Neural progenitor cell (in vitro differentiated cells): Measurements from ENCODE around the gene CYFIP1. TPM values are rescaled to one million over a fixed set of nuclear protein-coding genes. Genes with fewer than 3 reads are reported as not detected.

Experiments used
- DNase-seq: peaks from one replicate; pipeline ENCODE4 v3.0.0-alpha.2; 2016; ENCODE audit warnings: low spot score
- H2AFZ ChIP-seq: fragments of 200-600 bp; sonication (generic); replicated peaks from 2 replicates; pipeline ENCODE4 v1.6.1; 2016; ENCODE audit warnings: antibody characterized with exemption
- H3F3A ChIP-seq: fragments of 200-600 bp; sonication (generic); 2 replicates; pipeline ENCODE4 v1.6.1; 2016; ENCODE audit warnings: antibody characterized with exemption, low read depth
- H3K27ac ChIP-seq: fragments of 200-600 bp; sonication (generic); 2 replicates; pipeline ENCODE4 v1.5.1; 2016; ENCODE audit warnings: mild to moderate bottlenecking
- H3K27me3 ChIP-seq: fragments of 200-600 bp; sonication (generic); 2 replicates; pipeline ENCODE4 v1.6.1; 2016; ENCODE audit warnings: mild to moderate bottlenecking, moderate library complexity
- H3K36me3 ChIP-seq: fragments of 200-600 bp; sonication (generic); 2 replicates; pipeline ENCODE4 v1.5.1; 2016
- H3K4me1 ChIP-seq: fragments of 200-600 bp; sonication (generic); 2 replicates; pipeline ENCODE4 v1.6.1; 2016; ENCODE audit warnings: mixed run types
- H3K4me2 ChIP-seq: fragments of 200-600 bp; sonication (generic); 2 replicates; pipeline ENCODE4 v1.6.1; 2016
- H3K4me3 ChIP-seq: fragments of 200-600 bp; sonication (generic); 2 replicates; pipeline ENCODE4 v1.5.1; 2016
- H3K79me2 ChIP-seq: fragments of 200-600 bp; sonication (generic); 2 replicates; pipeline ENCODE4 v1.6.1; 2016; ENCODE audit warnings: low read depth
- H3K9ac ChIP-seq: fragments of 200-600 bp; sonication (generic); 2 replicates; pipeline ENCODE4 v1.6.1; 2016
- H3K9me3 ChIP-seq: fragments of 200-600 bp; sonication (generic); 2 replicates; pipeline ENCODE4 v1.5.1; 2016; ENCODE audit warnings: low read depth
- H4K20me1 ChIP-seq: fragments of 200-600 bp; sonication (generic); 2 replicates; pipeline ENCODE4 v1.6.1; 2016; ENCODE audit warnings: low read depth
- H3K27ac Mint-ChIP-seq: 3 replicates; pipeline ENCODE4 v1.8.0; 2021; ENCODE audit warnings: mixed read lengths
- H3K27me3 Mint-ChIP-seq: 2 replicates; pipeline ENCODE4 v1.8.0; 2022; ENCODE audit warnings: low read depth, mild to moderate bottlenecking, inconsistent platforms, moderate library complexity, mixed read lengths; ENCODE audit not compliant: insufficient read depth
- H3K36me3 Mint-ChIP-seq: 3 replicates; pipeline ENCODE4 v1.8.0; 2021; ENCODE audit warnings: mixed read lengths
- H3K4me1 Mint-ChIP-seq: 3 replicates; pipeline ENCODE4 v1.8.0; 2021; ENCODE audit warnings: mixed read lengths
- H3K4me3 Mint-ChIP-seq: 3 replicates; pipeline ENCODE4 v1.8.0; 2021; ENCODE audit warnings: mild to moderate bottlenecking, moderate library complexity, mixed read lengths
- H3K9me3 Mint-ChIP-seq: 3 replicates; pipeline ENCODE4 v1.8.0; 2020; ENCODE audit warnings: mixed read lengths
- CTCF ChIP-seq: fragments of 200-600 bp; sonication (generic); IDR thresholded peaks from 2 replicates; pipeline ENCODE4 v1.5.1; 2017; ENCODE audit warnings: antibody characterized with exemption, mild to moderate bottlenecking
- EZH2 ChIP-seq: fragments of 200-600 bp; sonication (generic); IDR thresholded peaks from 2 replicates; pipeline ENCODE4 v1.6.1; 2017; ENCODE audit warnings: antibody characterized with exemption, mild to moderate bottlenecking, moderate library complexity
- EZH2phosphoT487 ChIP-seq: fragments of 200-600 bp; sonication (generic); IDR thresholded peaks from 2 replicates; pipeline ENCODE4 v1.6.1; 2017; ENCODE audit warnings: antibody characterized with exemption
- total RNA-seq: library from RNA; depleted of rRNA; stranded (reverse); fragments of >200 nt; gene quantifications from 2 replicates; pipeline ENCODE4 v1.2.3, GENCODE V29; 2015; ENCODE audit warnings: low replicate concordance

CYFIP1 gene
- total RNA-seq, 1 donor from 2014 or later, result 94.6 TPM

GRCh38 chr15:22866079-22866478 is 114.1 kb downstream of the CYFIP1 start:
- Histone ChIP-seq H3K4me3 (no peak overlapping the region), H3K4me2 (no peak overlapping the region), H3K27ac (no peak overlapping the region), H4K20me1 (no peaks in the 10 kb centered on the region), H3K27me3 (no peaks in the 10 kb centered on the region), H3K79me2 (peaks cover 8% of the 10 kb centered on the region), H3K36me3 (peaks cover 12% of the 10 kb centered on the region), H3F3A (no peaks in the 10 kb centered on the region), H3K9me3 (no peaks in the 10 kb centered on the region), H3K9ac (no peak overlapping the region), H3K4me1 (no peaks in the 10 kb centered on the region), H2AFZ (no peak overlapping the region)
- Mint-ChIP-seq H3K9me3 (no peaks in the 10 kb centered on the region), H3K36me3 (peaks cover 54% of the 10 kb centered on the region), H3K4me1 (no peaks in the 10 kb centered on the region), H3K27me3 (peaks cover 6% of the 10 kb centered on the region), H3K4me3 (no peak overlapping the region), H3K27ac (no peak overlapping the region)
- no peak for DNase-seq
- TF ChIP-seq CTCF (no peak), EZH2phosphoT487 (no peak), EZH2 (no peak)

- DNase-seq, result no peak
- no peaks in the 10 kb centered on the region for H3K9me3 Mint-ChIP-seq
- peaks cover 51% of the 10 kb centered on the region for H3K36me3 Mint-ChIP-seq
- Histone ChIP-seq H3K36me3 (peaks cover 5% of the 10 kb centered on the region), H3K79me2 (peaks cover 8% of the 10 kb centered on the region), H3K4me3 (no peak overlapping the region), H4K20me1 (no peaks in the 10 kb centered on the region), H3F3A (no peaks in the 10 kb centered on the region), H3K9ac (no peak overlapping the region), H3K9me3 (no peaks in the 10 kb centered on the region), H2AFZ (no peak overlapping the region), H3K27ac (no peak overlapping the region), H3K27me3 (no peaks in the 10 kb centered on the region), H3K4me1 (no peaks in the 10 kb centered on the region), H3K4me2 (no peak overlapping the region)
- H3K4me1 Mint-ChIP-seq, result no peaks in the 10 kb centered on the region
- no peak overlapping the region for H3K27ac Mint-ChIP-seq
- TF ChIP-seq EZH2, result no peak
- TF ChIP-seq EZH2phosphoT487, result no peak
- TF ChIP-seq CTCF, result no peak
- no peak overlapping the region for H3K4me3 Mint-ChIP-seq
- peaks cover 4% of the 10 kb centered on the region for H3K27me3 Mint-ChIP-seq
These were observed 116.8 kb downstream of the CYFIP1 start for GRCh38 chr15:22863356-22863755.

GRCh38 chr15:22861161-22861560 is 119.0 kb downstream of the CYFIP1 start:
- no peaks in the 10 kb centered on the region for H3K9me3 ChIP-seq
- Mint-ChIP-seq H3K9me3 (no peaks in the 10 kb centered on the region), H3K4me1 (no peaks in the 10 kb centered on the region), H3K27ac (no peak overlapping the region), H3K36me3 (peaks cover 46% of the 10 kb centered on the region), H3K4me3 (no peak overlapping the region), H3K27me3 (peaks cover 6% of the 10 kb centered on the region)
- TF ChIP-seq CTCF (no peak), EZH2phosphoT487 (no peak), EZH2 (no peak)
- no peaks in the 10 kb centered on the region for H3K27me3 ChIP-seq
- H3K4me3 ChIP-seq, result no peak overlapping the region
- peaks cover 5% of the 10 kb centered on the region for H3K36me3 ChIP-seq
- no peak for DNase-seq
- H3F3A ChIP-seq, result no peaks in the 10 kb centered on the region
- no peaks in the 10 kb centered on the region for H4K20me1 ChIP-seq
- H3K4me1 ChIP-seq, result no peaks in the 10 kb centered on the region
- H3K27ac ChIP-seq, result no peak overlapping the region
- no peak overlapping the region for H2AFZ ChIP-seq
- peaks cover 8% of the 10 kb centered on the region for H3K79me2 ChIP-seq
- no peak overlapping the region for H3K9ac ChIP-seq
- no peak overlapping the region for H3K4me2 ChIP-seq

GRCh38 chr15:22856659-22857058 is 123.5 kb downstream of the CYFIP1 start:
- Histone ChIP-seq H3K4me2 (no peak overlapping the region), H3K9me3 (no peaks in the 10 kb centered on the region), H3K27me3 (no peaks in the 10 kb centered on the region), H3K4me1 (no peaks in the 10 kb centered on the region), H2AFZ (no peak overlapping the region), H3K9ac (no peak overlapping the region), H3K4me3 (no peak overlapping the region), H3K79me2 (peaks cover 3% of the 10 kb centered on the region), H3K36me3 (no peaks in the 10 kb centered on the region), H3F3A (no peaks in the 10 kb centered on the region), H4K20me1 (peaks cover 5% of the 10 kb centered on the region), H3K27ac (no peak overlapping the region)
- H3K9me3 Mint-ChIP-seq, result no peaks in the 10 kb centered on the region
- TF ChIP-seq EZH2phosphoT487, result no peak
- no peak for TF ChIP-seq CTCF
- no peak for TF ChIP-seq EZH2
- no peak overlapping the region for H3K4me3 Mint-ChIP-seq
- H3K36me3 Mint-ChIP-seq, result peaks cover 27% of the 10 kb centered on the region
- DNase-seq, result no peak
- peaks cover 3% of the 10 kb centered on the region for H3K27me3 Mint-ChIP-seq
- H3K4me1 Mint-ChIP-seq, result no peaks in the 10 kb centered on the region
- no peak overlapping the region for H3K27ac Mint-ChIP-seq
